ENCODE data around the gene BRCC3.

BRCC3 gene

DNA sequence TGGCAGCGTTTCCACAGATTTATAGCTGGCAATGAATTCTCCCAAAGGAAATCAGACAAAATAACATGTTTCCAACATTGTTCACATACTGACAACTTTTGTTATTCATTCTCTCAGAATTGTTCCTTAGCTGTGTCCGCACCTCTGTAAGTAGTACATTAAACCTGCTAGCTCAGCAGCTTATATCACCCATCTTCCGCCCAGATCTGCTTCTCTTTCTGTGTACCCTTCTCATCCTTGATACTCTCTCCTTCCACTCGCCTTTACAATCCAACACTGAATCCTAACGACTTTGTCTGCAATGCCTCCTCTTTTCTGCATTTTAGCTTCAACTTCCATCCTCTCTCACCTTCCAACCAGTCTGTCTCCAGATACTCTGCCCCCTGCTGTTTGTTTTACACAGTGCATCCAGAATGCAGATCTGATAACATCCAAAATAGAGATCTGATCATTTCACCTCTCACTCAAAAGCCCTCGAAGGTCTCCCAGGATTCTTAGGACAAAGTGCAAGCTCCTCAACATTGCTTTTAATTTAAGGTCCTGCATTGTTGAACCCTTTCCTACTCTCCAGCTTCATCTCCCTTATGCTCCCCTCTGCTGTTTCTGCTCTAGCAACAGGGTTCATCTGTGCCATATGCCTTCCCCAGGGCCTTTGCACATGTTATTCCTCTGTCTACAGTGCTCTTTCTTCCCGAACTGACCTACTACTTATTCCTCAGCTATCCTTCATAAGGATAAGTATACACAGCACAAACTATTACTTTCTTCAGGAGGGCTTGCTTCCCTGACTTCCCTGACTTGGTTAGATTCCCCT, 77.6 kb downstream of the BRCC3 start:
- DNase-seq, result no peak

DNA sequence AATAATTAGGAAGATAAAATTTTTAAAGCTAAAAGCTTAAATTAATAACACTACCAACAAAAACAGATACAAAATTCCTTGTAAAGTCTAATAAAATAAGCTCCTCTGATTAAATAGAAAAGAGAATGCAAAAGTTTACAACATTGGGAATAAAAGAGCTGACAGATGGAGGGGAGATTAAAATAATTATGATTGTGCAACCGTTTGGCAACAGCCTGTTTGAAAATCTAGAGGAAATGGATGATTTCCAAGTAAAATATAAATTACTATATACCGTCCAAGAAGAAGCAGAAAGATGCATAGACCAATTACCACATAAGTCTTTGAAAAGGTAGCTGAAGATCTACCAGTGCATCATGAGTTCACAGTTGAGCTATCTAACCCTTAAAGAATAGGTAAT, 98.6 kb downstream of the BRCC3 start:
- peak; percentile 55 for DNase-seq

Measured in NCI-H446 treated with DMSO at 0.1 percent for 48 hours (cell line).